ENCODE measurements around the gene CITED2.

The CITED2 gene

GRCh38 chr6:139374357-139375225 lies at the start of gene CITED2:
TSS of gene CITED2 (minus strand) at chr6:139374648. CDS start at chr6:139373944, 704 bp downstream.
- DNase-seq (ENCODE audit: low read depth), result peak; percentile 94
- TF ChIP-seq, protein P1, sequence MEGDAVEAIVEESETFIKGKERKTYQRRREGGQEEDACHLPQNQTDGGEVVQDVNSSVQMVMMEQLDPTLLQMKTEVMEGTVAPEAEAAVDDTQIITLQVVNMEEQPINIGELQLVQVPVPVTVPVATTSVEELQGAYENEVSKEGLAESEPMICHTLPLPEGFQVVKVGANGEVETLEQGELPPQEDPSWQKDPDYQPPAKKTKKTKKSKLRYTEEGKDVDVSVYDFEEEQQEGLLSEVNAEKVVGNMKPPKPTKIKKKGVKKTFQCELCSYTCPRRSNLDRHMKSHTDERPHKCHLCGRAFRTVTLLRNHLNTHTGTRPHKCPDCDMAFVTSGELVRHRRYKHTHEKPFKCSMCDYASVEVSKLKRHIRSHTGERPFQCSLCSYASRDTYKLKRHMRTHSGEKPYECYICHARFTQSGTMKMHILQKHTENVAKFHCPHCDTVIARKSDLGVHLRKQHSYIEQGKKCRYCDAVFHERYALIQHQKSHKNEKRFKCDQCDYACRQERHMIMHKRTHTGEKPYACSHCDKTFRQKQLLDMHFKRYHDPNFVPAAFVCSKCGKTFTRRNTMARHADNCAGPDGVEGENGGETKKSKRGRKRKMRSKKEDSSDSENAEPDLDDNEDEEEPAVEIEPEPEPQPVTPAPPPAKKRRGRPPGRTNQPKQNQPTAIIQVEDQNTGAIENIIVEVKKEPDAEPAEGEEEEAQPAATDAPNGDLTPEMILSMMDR (IDR thresholded peaks at IDR 0.05; ENCODE audit: control insufficient read depth, insufficient read depth, low read depth, low read length, missing control alignments), result no peak
- H3K4me3 ChIP-seq (ENCODE audit: control insufficient read depth, low read depth, low read length), result peak within 1 kb of the TSS; percentile 66

- H3K4me3 ChIP-seq (ENCODE audit: control insufficient read depth, low read depth, low read length), result no peak overlapping the region
- TF ChIP-seq, protein P1 (IDR thresholded peaks at IDR 0.05; ENCODE audit: control insufficient read depth, insufficient read depth, low read depth, low read length, missing control alignments), result no peak
- no peak for DNase-seq (ENCODE audit: low read depth)
Measured at GRCh38 chr6:139423037-139423703, 48.7 kb upstream of the CITED2 start.

GRCh38 chr6:139422105-139423036 lies 47.9 kb upstream of the CITED2 start:
- no peak for DNase-seq (ENCODE audit: low read depth)
- no peak overlapping the region for H3K4me3 ChIP-seq (ENCODE audit: control insufficient read depth, low read depth, low read length)
- TF ChIP-seq, protein P1 (IDR thresholded peaks at IDR 0.05; ENCODE audit: control insufficient read depth, insufficient read depth, low read depth, low read length, missing control alignments), result no peak

- no peak overlapping the region for H3K4me3 ChIP-seq (ENCODE audit: control insufficient read depth, low read depth, low read length)
Measured at GRCh38 chr6:139418481-139419132, 44.2 kb upstream of the CITED2 start.

DNA sequence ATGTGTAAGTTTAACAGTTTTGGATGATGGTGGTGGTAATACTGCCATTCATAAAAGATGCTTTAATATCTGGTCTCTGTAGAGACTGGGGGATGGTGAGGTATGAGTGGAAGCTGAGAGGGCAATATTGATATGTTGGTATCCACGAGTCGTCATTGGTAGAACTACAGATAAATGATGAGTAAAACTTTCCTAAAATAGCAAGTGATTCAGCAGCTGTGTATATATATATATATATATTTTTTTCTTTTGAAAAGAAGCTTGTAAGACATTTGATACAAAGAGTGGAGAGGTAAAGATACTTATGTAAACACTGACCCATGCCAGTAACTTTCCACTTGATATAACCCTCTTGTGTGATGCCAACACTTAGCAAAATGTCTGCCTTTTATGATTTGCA lies 41.7 kb upstream of the CITED2 start:
- TF ChIP-seq, protein P1 (IDR thresholded peaks at IDR 0.05; ENCODE audit: control insufficient read depth, insufficient read depth, low read depth, low read length, missing control alignments), result no peak
- no peak for DNase-seq (ENCODE audit: low read depth)

More at GRCh38 chr6:139418481-139419132, 44.2 kb upstream of the CITED2 start:
- no peak for DNase-seq (ENCODE audit: low read depth)
- TF ChIP-seq, protein P1 (IDR thresholded peaks at IDR 0.05; ENCODE audit: control insufficient read depth, insufficient read depth, low read depth, low read length, missing control alignments), result no peak

More for the DNA sequence above, 41.7 kb upstream of the CITED2 start:
- no peak overlapping the region for H3K4me3 ChIP-seq (ENCODE audit: control insufficient read depth, low read depth, low read length)

Measured in AG09309 (cell line).